Stomach (tissue), 9 donors: ENCODE measurements around the gene CSF3. TPM values are rescaled to one million over a fixed set of nuclear protein-coding genes. Genes with fewer than 3 reads are reported as not detected.

Experiments
- DNase-seq, 2 donors: peaks; one replicate each; pipeline versions ENCODE4 v3.0.0 to v3.0.0-alpha.2; 2013 to 2019
- H3K27ac ChIP-seq, 5 donors: fragments of 200-600 bp in 4 of 5; sonication (generic) in 4 of 5; one replicate each; pipeline ENCODE4 v1.5.1; 2013 to 2019; ENCODE audit warnings: mild to moderate bottlenecking in 1 of 5, moderate library complexity in 1 of 5
- H3K27me3 ChIP-seq, 3 donors: fragments of 200-600 bp; sonication (generic); one replicate each; pipeline ENCODE4 v1.5.1; 2017 to 2019; ENCODE audit warnings: mixed run types in 1 of 3
- H3K36me3 ChIP-seq, 4 donors: fragments of 200-600 bp; sonication (generic); 1 replicate in 3 of 4; 2 replicates in 1 of 4; pipeline ENCODE4 v1.5.1; 2016 to 2019
- H3K4me1 ChIP-seq, 4 donors: fragments of 200-600 bp; sonication (generic); one replicate each; pipeline ENCODE4 v1.5.1; 2016 to 2019
- H3K4me3 ChIP-seq, 4 donors: fragments of 200-600 bp; sonication (generic) in 3 of 4; one replicate each; pipeline ENCODE4 v1.5.1; 2016 to 2019; ENCODE audit warnings: mild to moderate bottlenecking in 1 of 4
- H3K9me3 ChIP-seq, 4 donors: fragments of 200-600 bp; sonication (generic); one replicate each; pipeline ENCODE4 v1.5.1; 2016 to 2019
- CTCF ChIP-seq, 7 experiments: fragments of 450-650 bp in 4 of 7; fragments of 200-600 bp in 3 of 7; sonication (generic) in 3 of 7; IDR thresholded peaks; one replicate each; pipeline ENCODE4 v1.5.1; 2016 to 2019; ENCODE audit warnings: antibody characterized with exemption in 7 of 7, control low read depth in 2 of 7, mild to moderate bottlenecking in 1 of 7
- EP300 ChIP-seq: sonication (generic); formaldehyde crosslinking; IDR thresholded peaks from one replicate; pipeline ENCODE4 v1.6.1; 2017; ENCODE audit warnings: antibody characterized with exemption
- POLR2A ChIP-seq, 4 donors: fragments of 450-650 bp; IDR thresholded peaks; one replicate each; pipeline ENCODE4 v1.6.1; 2016; ENCODE audit warnings: antibody characterized with exemption in 4 of 4, control low read depth in 2 of 4, mild to moderate bottlenecking in 1 of 4, moderate library complexity in 1 of 4
- POLR2AphosphoS5 ChIP-seq, 3 donors: sonication (generic); formaldehyde crosslinking; IDR thresholded peaks; one replicate each; pipeline ENCODE4 v1.6.1; 2016; ENCODE audit warnings: antibody characterized with exemption in 3 of 3
- WGBS, 5 donors: extraction: QIAGEN DNeasy Blood & Tissue Kit in 3 of 5; methylation state at CpG; one replicate each; pipeline versions ENCODE4 v1.1.5 to v1.1.7; 2013 to 2018; 5-methylcytosine and 5-hydroxymethylcytosine counted together
- intact Hi-C: fragments of 100-400 bp; cut with DNase I; formaldehyde crosslinking; loops from one replicate; pipeline ENCODE4 v1.15.1; 2023; ENCODE audit warnings: low total_unique reads
- polyA plus RNA-seq, 3 donors: library from polyadenylated mRNA; stranded (reverse); fragments of 200-250 nt; gene quantifications; one replicate each; pipeline ENCODE4 v1.2.3, GENCODE V29; 2013
- total RNA-seq, 5 donors: library from RNA; depleted of rRNA; stranded (reverse); fragments of >200 nt; gene quantifications; one replicate each; pipeline versions ENCODE4 v1.1.0 to v1.2.3, GENCODE V29; 2014 to 2016
- donor health status: healthy with polysubstance abuse.
- donor health status: Bipolar disorder and iron deficiency.
- donor health status: healthy.

The CSF3 gene
- total and polyA plus RNA-seq, 8 donors: 0.55 to 16.2 (median 1.6) TPM; not detected in 2

GRCh38 chr17:40021451-40021971 lies 6.3 kb downstream of the CSF3 start:
- H3K27ac ChIP-seq: peak overlapping the region in 4 of 5 donors; percentile 22 to 77 (median 70)
- no peak for TF ChIP-seq POLR2A (IDR thresholded peaks at IDR 0.05)
- no peak for TF ChIP-seq POLR2AphosphoS5 (IDR thresholded peaks at IDR 0.05)
- TF ChIP-seq EP300: no peak
- no peak for TF ChIP-seq CTCF (IDR thresholded peaks at IDR 0.05)
- H3K4me1 ChIP-seq: peaks cover 66 to 90% (median 72%) of the 10 kb centered on the region in 4 donors
- H3K4me3 ChIP-seq: no peak overlapping the region
- peaks cover 43 to 68% (median 67%) of the 10 kb centered on the region in 4 donors for H3K36me3 ChIP-seq
- intact Hi-C loops: loop anchor here (10.0 kb wide), 1 partner anchor 63 kb away; no protein-coding TSS in a partner anchor
- WGBS, 5 donors: 61 to 82% (median 75%) methylated on average over 9 of the region's 9 CpGs
- H3K9me3 ChIP-seq: no peaks in the 10 kb centered on the region
- no peaks in the 10 kb centered on the region for H3K27me3 ChIP-seq
- no peak for DNase-seq

- 71 to 87% (median 76%) methylated on average over 4 to 9 of the region's 9 CpGs for WGBS, 5 donors
Measured at GRCh38 chr17:40022497-40022896, 7.3 kb downstream of the CSF3 start.

GRCh38 chr17:40022961-40023541 lies 7.8 kb downstream of the CSF3 start:
- Histone ChIP-seq H3K27me3 (no peaks in the 10 kb centered on the region), H3K36me3 (peaks cover 47 to 82% (median 77%) of the 10 kb centered on the region in 4 donors), H3K27ac (peak overlapping the region; percentile 25 to 77 (median 69)), H3K4me3 (peak overlapping the region in 2 of 4 donors; percentile 5 to 13), H3K9me3 (no peaks in the 10 kb centered on the region), H3K4me1 (peaks cover 63 to 88% (median 71%) of the 10 kb centered on the region in 4 donors)
- TF ChIP-seq POLR2A (IDR thresholded peaks at IDR 0.05) (no peak), POLR2AphosphoS5 (IDR thresholded peaks at IDR 0.05) (peak in 1 of 3 donors; percentile 14)
- 29 to 67% (median 53%) methylated on average over 15 to 19 of the region's 19 CpGs for WGBS, 5 donors
- peak; percentile 61 to 79 for DNase-seq
- intact Hi-C loops: loop anchor here (10.0 kb wide), 1 partner anchor 62 kb away; no protein-coding TSS in a partner anchor

More at GRCh38 chr17:40022497-40022896, 7.3 kb downstream of the CSF3 start:
- no peak for TF ChIP-seq POLR2A (IDR thresholded peaks at IDR 0.05)
- no peak for TF ChIP-seq POLR2AphosphoS5 (IDR thresholded peaks at IDR 0.05)
- no peak for TF ChIP-seq EP300
- no peak for TF ChIP-seq CTCF (IDR thresholded peaks at IDR 0.05)
- Histone ChIP-seq H3K27ac (peak overlapping the region; percentile 25 to 77 (median 69)), H3K27me3 (no peaks in the 10 kb centered on the region), H3K36me3 (peaks cover 43 to 76% (median 72%) of the 10 kb centered on the region in 4 donors), H3K4me1 (peaks cover 68 to 94% (median 75%) of the 10 kb centered on the region in 4 donors), H3K9me3 (no peaks in the 10 kb centered on the region), H3K4me3 (peak overlapping the region in 2 of 4 donors; percentile 5 to 13)
- intact Hi-C loops: loop anchor here (10.0 kb wide), 1 partner anchor 62 kb away; no protein-coding TSS in a partner anchor
- no peak for DNase-seq

- Histone ChIP-seq H3K4me1 (peaks cover 56 to 81% (median 64%) of the 10 kb centered on the region in 4 donors), H3K9me3 (no peaks in the 10 kb centered on the region), H3K4me3 (peak overlapping the region in 1 of 4 donors; percentile 13), H3K27me3 (no peaks in the 10 kb centered on the region), H3K36me3 (peaks cover 54 to 89% (median 83%) of the 10 kb centered on the region in 4 donors), H3K27ac (peak overlapping the region; percentile 25 to 77 (median 69))
- intact Hi-C loops: loop anchor here (10.0 kb wide), 1 partner anchor 61 kb away; no protein-coding TSS in a partner anchor
- no peak for TF ChIP-seq CTCF (IDR thresholded peaks at IDR 0.05)
- TF ChIP-seq POLR2A (IDR thresholded peaks at IDR 0.05): no peak
- TF ChIP-seq EP300: no peak
- TF ChIP-seq POLR2AphosphoS5 (IDR thresholded peaks at IDR 0.05): peak in 2 of 3 donors; percentile 8 to 26
- 45 to 53% (median 50%) methylated on average over 10 of the region's 10 CpGs for WGBS, 5 donors
- peak; percentile 81 to 89 for DNase-seq
Measured at GRCh38 chr17:40023590-40024292, 8.5 kb downstream of the CSF3 start.
